HCEC 1CT (cell line): ENCODE measurements around the gene ENDOG.

Experiments
- DNase-seq: peaks from one replicate; pipeline ENCODE4 v3.0.0-alpha.2; 2017

The ENDOG gene

GRCh38 chr9:128802482-128802881 is 15.8 kb upstream of the ENDOG start:
- no peak for DNase-seq

DNA sequence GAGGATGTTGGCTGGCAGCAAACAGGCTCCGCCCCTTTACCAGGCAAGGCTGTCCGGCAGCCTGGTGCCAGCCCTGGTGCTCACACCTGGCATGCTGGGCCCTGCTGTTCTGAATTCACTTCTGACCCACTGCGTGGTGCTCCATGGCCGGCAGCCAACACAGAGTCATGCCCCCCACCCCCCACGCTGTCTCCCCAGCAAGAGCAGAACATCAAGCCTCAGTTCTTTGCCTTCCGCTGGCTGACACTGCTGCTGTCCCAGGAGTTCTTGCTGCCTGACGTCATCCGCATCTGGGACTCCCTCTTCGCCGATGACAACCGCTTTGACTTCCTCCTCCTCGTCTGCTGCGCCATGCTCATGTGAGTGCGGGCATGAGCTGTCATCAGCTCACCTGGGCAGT is 12.6 kb upstream of the ENDOG start:
- DNase-seq = no peak

DNA sequence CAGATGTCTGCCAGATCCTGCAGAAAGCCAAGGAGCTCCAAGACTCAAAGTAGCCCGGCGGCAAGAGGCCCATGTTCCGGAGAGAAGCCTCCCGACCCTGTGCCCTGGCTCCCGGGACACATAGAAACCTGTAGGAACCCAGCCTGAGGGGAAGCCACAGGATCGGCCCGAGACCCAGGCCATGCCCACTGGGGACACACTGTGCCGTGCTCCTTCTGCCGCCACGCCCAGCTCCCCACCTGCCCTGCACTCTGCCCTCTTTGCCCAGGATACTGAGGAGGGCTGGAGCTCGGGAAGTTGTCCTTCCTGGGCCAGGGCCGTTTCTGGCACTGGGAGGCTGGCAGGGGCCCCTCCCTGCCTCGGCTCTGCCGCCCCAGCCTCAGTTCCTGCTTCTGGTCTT is 10.5 kb upstream of the ENDOG start:
- DNase-seq = no peak

GRCh38 chr9:128808543-128808942 is 9.8 kb upstream of the ENDOG start:
- DNase-seq = no peak

DNA sequence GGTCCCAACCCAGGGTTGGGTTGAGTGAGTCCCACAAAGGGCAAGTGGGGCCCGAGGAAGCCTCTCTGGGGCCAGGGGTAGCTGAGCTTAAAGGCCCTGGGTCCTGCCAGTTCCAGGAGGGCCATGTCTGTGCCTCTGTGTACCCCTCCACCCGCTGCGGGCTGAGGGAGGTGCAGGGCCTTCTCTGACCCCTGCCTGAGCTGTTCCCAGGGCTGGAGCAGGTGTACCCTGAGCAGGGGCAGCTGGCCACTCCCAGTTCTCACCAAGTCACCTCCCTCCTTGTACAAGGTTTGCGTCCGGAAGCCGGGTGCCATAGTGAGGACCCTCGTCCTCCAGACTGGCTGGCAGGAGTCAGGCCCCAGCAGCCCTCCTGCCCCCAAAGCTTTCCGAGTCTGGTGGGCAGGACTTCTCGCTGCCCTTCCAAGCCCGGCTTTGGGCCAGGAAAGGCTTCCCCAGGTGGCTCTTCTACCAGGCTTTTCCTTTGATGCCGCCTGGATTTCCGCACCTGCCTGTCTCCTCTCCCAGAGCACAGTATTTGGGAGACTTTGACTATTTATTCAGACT is 9.2 kb upstream of the ENDOG start:
- DNase-seq = no peak

DNA sequence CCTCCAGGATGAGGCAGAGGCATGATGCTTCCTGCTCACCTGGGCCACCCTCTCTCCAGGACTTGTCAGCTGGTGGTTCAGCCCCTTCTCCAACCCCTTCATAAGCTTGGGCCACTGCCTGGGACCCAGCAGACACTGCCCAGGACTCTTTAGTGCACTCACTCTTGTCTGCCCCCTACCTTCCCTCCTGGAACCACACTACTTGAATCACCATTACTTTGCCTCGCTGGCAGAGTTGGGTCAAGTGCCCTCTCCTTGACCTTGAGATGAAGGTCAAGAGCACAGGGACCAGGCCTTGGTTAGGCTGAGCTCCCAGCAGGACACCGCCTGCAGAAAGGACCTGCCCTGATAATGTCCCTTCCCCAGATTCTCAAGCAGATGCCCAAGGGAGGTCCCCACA is 8.5 kb upstream of the ENDOG start:
- no peak for DNase-seq

GRCh38 chr9:128810873-128811272 is 7.4 kb upstream of the ENDOG start:
- DNase-seq = no peak

DNA sequence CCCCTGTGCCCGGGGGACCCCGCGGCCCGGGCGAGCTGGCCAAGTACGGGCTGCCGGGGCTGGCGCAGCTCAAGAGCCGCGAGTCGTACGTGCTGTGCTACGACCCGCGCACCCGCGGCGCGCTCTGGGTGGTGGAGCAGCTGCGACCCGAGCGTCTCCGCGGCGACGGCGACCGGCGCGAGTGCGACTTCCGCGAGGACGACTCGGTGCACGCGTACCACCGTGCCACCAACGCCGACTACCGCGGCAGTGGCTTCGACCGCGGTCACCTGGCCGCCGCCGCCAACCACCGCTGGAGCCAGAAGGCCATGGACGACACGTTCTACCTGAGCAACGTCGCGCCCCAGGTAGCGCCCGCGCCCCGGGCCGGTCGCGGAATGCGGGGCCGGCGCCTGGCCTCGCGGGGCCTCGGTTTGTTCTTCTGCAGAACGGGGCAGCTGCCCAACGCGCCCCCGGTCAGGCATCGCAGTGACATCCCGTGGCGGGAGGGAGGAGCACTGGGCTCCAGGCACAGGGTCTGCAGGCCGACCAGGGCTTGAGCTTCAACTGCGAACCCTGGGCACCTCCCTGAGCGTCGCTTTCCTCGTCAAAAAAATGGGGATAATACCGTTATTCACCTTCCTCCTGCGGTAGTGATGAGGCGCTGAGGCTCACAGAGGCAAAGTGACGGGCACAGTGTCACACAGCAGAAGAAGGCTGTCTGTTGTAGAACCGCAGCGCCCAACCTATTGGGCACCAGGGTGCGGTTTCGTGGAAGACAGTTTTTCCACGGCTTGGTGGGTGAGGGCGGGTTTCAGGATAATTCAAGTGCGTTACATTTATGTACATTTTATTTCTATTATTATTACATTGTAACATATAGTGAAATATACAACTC is 777 bp downstream of the ENDOG start:
- no peak for DNase-seq

- DNase-seq = peak; percentile 66
Observed at GRCh38 chr9:128819716-128820664, 1.7 kb downstream of the ENDOG start.

GRCh38 chr9:128820665-128821583 is 2.6 kb downstream of the ENDOG start:
- no peak for DNase-seq

DNA sequence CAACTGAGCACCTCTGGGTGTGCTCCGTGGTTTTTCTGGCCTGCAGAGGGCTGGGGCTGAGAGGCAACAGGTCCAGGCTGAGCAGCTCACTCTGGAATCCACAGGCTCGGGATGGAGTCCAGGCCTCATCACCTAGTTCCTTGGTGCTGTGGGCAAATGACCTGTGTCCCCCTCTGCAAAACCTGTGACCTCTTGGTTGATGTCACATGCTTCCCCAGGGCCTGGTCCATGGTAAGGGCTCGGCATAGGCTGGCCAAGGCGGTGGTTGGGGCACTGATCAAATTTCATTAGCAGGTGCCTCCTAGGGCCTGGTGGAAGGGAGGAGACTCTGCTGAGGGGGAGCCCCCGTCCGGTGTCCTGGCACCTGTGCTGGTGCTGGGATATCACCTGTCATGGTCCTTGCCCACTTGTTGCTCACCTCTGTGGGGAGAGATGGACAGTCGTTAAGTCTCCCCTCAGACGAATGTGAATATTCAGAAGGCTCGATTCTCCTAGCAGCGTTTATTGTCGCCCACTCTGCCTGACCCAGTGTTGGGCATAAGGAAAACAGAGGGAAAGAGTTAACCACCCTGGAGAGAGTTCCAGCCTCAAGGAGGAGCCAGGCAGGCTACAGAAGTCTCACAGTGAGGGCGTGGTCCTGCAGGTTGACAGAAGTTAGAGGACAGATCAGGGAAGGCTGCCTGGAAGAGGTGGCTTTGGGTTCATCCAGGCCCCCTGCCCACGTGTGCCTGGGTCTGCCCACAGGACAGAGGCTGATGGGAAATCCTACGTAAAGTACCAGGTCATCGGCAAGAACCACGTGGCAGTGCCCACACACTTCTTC is 3.5 kb downstream of the ENDOG start:
- DNase-seq = no peak

- no peak for DNase-seq
Observed at GRCh38 chr9:128822407-128823042, 4.2 kb downstream of the ENDOG start.

DNA sequence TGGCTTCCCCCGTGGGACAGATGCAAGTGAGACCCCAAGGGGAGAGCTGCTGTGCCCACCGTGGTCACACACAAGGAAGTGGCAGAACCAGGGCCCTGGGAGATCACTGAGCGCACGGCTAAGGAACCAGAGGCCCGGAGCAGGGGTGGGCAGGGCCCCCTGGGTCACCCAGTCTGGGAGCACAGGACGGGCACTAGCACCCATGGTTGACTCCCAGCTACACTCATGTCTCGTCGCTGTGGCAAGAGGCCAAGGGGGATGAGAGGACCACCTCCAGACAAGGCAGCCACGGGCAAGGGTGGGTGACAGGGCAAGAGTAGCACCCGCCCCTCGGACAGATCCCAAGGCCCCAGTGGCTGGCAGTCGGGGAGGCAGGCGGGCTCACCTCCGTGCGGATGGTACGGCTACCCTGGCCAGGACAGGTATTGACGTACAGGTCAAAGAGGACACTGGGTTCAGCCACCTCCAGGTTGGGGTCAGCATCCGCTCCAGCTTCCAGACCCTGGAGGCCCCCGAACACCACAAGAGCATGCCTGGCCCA is 5.1 kb downstream of the ENDOG start:
- no peak for DNase-seq

DNA sequence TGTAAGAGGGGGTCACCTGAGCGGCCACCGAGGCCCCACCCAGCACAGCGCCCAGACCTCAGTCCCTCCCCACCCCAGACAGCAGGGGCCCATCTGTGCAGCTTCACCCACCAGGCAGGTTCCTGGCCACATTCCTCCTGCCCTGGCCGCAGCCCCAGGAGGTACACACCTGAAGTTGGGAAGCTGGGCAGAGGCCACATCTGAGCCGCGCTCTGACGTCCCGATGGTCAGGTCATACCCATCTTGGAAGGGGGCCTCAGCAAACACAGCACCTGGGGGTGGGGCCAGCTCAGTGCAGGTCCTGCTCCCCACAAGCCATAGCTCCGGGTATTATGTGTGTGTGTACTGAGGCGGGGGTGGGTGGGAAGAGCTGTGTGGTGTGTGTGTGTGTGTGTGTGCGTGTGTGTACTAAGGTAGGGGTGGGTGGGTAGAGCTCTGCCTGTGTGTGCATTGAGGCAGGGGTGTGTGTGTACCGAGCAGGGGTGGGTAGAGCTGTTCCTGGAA is 5.7 kb downstream of the ENDOG start:
- DNase-seq = no peak

DNA sequence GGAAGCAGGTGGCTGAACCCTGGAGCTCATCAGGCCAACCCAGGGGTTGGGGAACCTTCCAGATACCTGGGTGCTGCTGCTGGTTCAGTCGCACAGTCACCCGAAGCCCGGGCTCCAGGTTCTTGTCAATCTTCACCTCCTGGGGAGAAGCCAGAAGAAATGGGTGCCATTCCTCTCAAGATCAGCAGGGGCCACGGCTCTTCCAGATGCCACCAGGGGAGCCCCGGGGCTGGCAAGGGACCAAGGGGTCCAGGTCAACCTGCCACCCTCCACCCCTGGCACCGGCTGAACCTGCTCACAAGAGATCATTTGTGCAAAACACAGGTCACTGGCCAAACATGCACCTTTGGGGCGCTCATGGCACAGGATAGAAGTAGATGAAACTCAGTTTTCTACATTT is 6.6 kb downstream of the ENDOG start:
- DNase-seq = no peak

- DNase-seq = no peak
Observed at GRCh38 chr9:128825923-128826700, 7.8 kb downstream of the ENDOG start.

- DNase-seq = no peak
Observed at GRCh38 chr9:128828267-128828666, 10.0 kb downstream of the ENDOG start.

DNA sequence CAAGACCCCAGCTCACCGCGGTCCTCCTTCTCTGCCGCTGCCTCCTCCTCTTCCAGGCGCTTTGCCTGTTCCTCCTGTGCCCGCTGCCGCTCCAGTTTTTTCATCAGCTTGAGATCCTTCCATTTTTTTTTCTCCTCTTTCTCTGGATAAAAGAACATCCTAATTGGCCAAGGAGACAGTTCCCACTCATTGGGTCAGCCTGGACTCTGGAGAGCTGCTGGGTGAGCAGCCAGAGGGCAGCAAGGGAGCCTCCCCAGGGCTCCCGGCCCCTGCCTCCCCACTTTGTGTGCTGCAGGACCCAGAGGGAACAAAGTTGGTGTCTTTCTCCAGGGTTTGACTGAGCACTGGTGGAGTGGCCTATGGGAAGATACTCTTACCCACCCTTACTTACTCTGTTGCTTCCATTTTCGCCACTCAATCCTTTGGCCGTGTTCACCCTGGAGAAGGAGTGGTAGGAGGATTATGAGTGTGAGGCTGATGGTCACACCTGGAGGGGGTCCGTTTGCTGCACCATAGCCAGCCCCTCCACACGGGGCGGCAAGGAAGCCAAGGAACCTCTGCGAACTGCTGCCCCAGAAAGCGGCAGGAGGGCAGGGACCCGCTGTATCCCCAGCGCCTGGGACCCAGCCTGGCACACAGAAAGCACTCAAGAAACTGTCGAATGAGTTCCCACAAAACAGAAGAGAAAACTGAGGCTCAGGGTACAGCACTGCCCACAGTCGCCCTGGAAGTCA is 10.6 kb downstream of the ENDOG start:
- no peak for DNase-seq
